Activated T-helper 17 cell treated with anti-CD3 and anti-CD28 coated beads, Interleukin-2, amount 50 U/mL, for 72 hours (primary cell): Measurements from ENCODE around the gene CARD11. TPM values are rescaled to one million over a fixed set of nuclear protein-coding genes. Genes with fewer than 3 reads are reported as not detected.

Experiments
- total RNA-seq, 2 donors: library from RNA; stranded (reverse); gene quantifications; one replicate each; pipeline ENCODE4 v1.2.3, GENCODE V29; 2022

CARD11 gene
- total RNA-seq, 2 donors from 2014 or later, result 98.7 to 112 TPM

Other genes starting within 250 kb of the CARD11 start
- 10 to 100 TPM; 15.4 to 17.4 TPM for gene GNA12, start 199.6 kb downstream of the CARD11 start, total RNA-seq